Measurements from ENCODE around the gene IRGQ.
"Not testable (repeated sequence)": the region's sequence is repeated elsewhere in the genome, so short reads cannot be mapped to it uniquely, and the experiment has no call there.

Gene IRGQ

GRCh38 chr19:43553656-43554055 lies 42.3 kb downstream of the IRGQ start:
- no peak for TF ChIP-seq CTCF (IDR thresholded peaks at IDR 0.05; ENCODE audit: control insufficient read depth, insufficient read depth, low read depth, low read length, missing control alignments)
- DNase-seq (ENCODE audit: low read depth): no peak
- no peak overlapping the region for H3K4me3 ChIP-seq (ENCODE audit: control insufficient read depth, low read depth, low read length)

DNA sequence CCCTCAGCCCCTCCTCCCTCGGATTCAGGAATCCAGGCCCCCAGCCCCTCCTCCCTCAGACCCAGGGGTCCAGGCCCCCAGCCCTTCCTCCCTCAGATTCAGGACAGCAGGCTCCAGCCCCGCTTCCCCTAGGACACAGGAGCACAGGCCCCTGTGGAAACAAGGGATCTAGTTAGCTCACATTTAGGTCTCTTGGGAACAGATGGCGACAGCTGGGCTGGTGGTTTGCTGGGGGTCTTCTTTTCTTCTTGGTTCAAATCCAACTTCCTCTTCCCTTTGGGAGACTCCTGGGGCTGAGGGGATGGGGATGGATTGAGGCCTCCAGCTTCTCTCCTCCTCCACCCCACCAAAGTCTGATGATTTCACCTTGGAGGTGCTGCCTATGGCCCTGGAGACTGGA lies 43.3 kb downstream of the IRGQ start:
- DNase-seq (ENCODE audit: low read depth): no peak
- TF ChIP-seq CTCF (IDR thresholded peaks at IDR 0.05; ENCODE audit: control insufficient read depth, insufficient read depth, low read depth, low read length, missing control alignments): no peak
- H3K4me3 ChIP-seq (ENCODE audit: control insufficient read depth, low read depth, low read length): no peak overlapping the region

- no peak for TF ChIP-seq CTCF (IDR thresholded peaks at IDR 0.05; ENCODE audit: control insufficient read depth, insufficient read depth, low read depth, low read length, missing control alignments)
- no peak for DNase-seq (ENCODE audit: low read depth)
- H3K4me3 ChIP-seq (ENCODE audit: control insufficient read depth, low read depth, low read length): no peak overlapping the region
These were observed 43.8 kb downstream of the IRGQ start for GRCh38 chr19:43552198-43552450.

DNA sequence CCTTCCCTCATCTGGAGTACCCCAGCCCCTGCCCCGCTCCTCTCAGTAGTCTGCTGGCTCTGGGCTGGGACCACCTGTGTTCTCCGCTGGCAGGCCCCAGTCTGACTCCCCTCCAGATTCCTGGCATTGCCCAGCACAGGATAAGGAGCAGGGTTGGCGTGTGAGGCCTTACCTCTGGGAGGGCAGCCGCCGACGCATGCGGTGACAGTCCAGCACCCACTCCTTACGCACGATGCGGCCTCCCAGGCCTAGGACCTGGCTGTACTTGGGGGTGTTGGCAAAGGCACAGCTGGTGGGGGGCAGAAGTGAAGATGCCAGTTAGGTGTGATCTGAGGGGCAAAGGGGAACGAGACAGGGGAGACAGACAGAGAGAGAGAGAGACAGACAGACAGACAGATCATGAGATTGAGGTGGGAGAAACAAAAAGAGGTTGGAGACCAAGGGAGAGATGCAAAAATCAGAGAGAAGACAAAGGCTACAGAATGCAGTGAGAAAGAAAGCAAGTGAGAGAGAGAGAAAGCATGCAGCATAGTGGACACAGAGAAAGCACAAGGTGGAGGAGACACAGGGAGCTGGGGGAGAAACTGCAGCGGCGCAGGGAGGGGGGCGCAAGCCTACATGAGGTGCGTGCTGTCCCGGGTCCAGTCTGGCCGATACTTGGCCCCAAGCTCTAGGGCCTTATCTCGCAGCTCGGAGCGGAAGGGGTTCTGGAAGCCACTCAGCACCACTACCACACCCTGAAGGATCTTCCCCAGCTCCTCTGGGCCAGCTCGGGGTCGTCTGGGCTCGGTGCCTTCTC lies 44.3 kb downstream of the IRGQ start:
- TF ChIP-seq CTCF (IDR thresholded peaks at IDR 0.05; ENCODE audit: control insufficient read depth, insufficient read depth, low read depth, low read length, missing control alignments): no peak
- H3K4me3 ChIP-seq (ENCODE audit: control insufficient read depth, low read depth, low read length): no peak overlapping the region
- no peak for DNase-seq (ENCODE audit: low read depth)

GRCh38 chr19:43548706-43549105 lies 47.2 kb downstream of the IRGQ start:
- no peak for TF ChIP-seq CTCF (IDR thresholded peaks at IDR 0.05; ENCODE audit: control insufficient read depth, insufficient read depth, low read depth, low read length, missing control alignments)
- H3K4me3 ChIP-seq (ENCODE audit: control insufficient read depth, low read depth, low read length): no peak overlapping the region
- DNase-seq (ENCODE audit: low read depth): no peak

- not testable (repeated sequence) for DNase-seq (ENCODE audit: low read depth); H3K4me3 ChIP-seq (ENCODE audit: control insufficient read depth, low read depth, low read length)
These were observed 48.0 kb downstream of the IRGQ start for GRCh38 chr19:43547926-43548325.

GRCh38 chr19:43546581-43546980 lies 49.4 kb downstream of the IRGQ start:
- TF ChIP-seq CTCF (IDR thresholded peaks at IDR 0.05; ENCODE audit: control insufficient read depth, insufficient read depth, low read depth, low read length, missing control alignments): no peak
- no peak for DNase-seq (ENCODE audit: low read depth)
- H3K4me3 ChIP-seq (ENCODE audit: control insufficient read depth, low read depth, low read length): no peak overlapping the region
